ENCODE data around the gene POLR1A. TPM values are rescaled to one million over a fixed set of nuclear protein-coding genes. Genes with fewer than 3 reads are reported as not detected.

Gene POLR1A
- polyA plus RNA-seq, 12 donors: 15.0 to 21.0 (median 18.1) TPM; not detected in 1

GRCh38 chr2:86097913-86098312 is 7.8 kb downstream of the POLR1A start:
- DNase-seq: no peak

GRCh38 chr2:86097114-86097896 is 8.4 kb downstream of the POLR1A start:
- no peak for DNase-seq

- DNase-seq: no peak
Observed at GRCh38 chr2:86094229-86094628, 11.5 kb downstream of the POLR1A start.

GRCh38 chr2:86087936-86088850 is 17.5 kb downstream of the POLR1A start:
- DNase-seq: no peak

- no peak for DNase-seq
Observed at GRCh38 chr2:86082756-86083155, 22.9 kb downstream of the POLR1A start.

- no peak for DNase-seq
Observed at GRCh38 chr2:86081724-86082123, 24.0 kb downstream of the POLR1A start.

- peak; percentile 66 for DNase-seq
Observed at GRCh38 chr2:86079981-86080911, 25.4 kb downstream of the POLR1A start.

- peak; percentile 63 for DNase-seq
Observed at GRCh38 chr2:86078774-86079545, 26.7 kb downstream of the POLR1A start.

- no peak for DNase-seq
Observed at GRCh38 chr2:86075886-86076285, 29.8 kb downstream of the POLR1A start.

- no peak for DNase-seq
Observed at GRCh38 chr2:86074811-86075210, 30.9 kb downstream of the POLR1A start.

GRCh38 chr2:86074256-86074655 is 31.4 kb downstream of the POLR1A start:
- no peak for DNase-seq

- DNase-seq: no peak
Observed at GRCh38 chr2:86073225-86073624, 32.5 kb downstream of the POLR1A start.

- DNase-seq: no peak
Observed at GRCh38 chr2:86072271-86072858, 33.3 kb downstream of the POLR1A start.

- DNase-seq: no peak
Observed at GRCh38 chr2:86070868-86071267, 34.8 kb downstream of the POLR1A start.

- DNase-seq: no peak
Observed at GRCh38 chr2:86069783-86070339, 35.8 kb downstream of the POLR1A start.

GRCh38 chr2:86069091-86069685 is 36.5 kb downstream of the POLR1A start:
- DNase-seq: no peak

GRCh38 chr2:86068648-86069047 is 37.0 kb downstream of the POLR1A start:
- DNase-seq: no peak

GRCh38 chr2:86068136-86068588 is 37.5 kb downstream of the POLR1A start:
- DNase-seq: no peak

GRCh38 chr2:86066915-86067314 is 38.8 kb downstream of the POLR1A start:
- DNase-seq: no peak
